Dermis microvascular lymphatic vessel endothelial cell (primary cell): Measurements from ENCODE around the gene ERBIN. TPM values are rescaled to one million over a fixed set of nuclear protein-coding genes. Genes with fewer than 3 reads are reported as not detected.
"Not testable (repeated sequence)": the region's sequence is repeated elsewhere in the genome, so short reads cannot be mapped to it uniquely, and the experiment has no call there.

Source experiments
- DNase-seq, 2 donors: peaks; one replicate each; pipeline versions ENCODE4 v3.0.0 to v3.0.0-alpha.2; 2010; ENCODE audit warnings: low read depth in 2 of 2
- total RNA-seq: library from RNA; depleted of rRNA; stranded (reverse); fragments of >200 nt; gene quantifications from 2 replicates; pipeline ENCODE4 v1.2.1, GENCODE V29; 2014

Gene ERBIN
- total RNA-seq, 1 donor from 2014 or later: 53.1 TPM

DNA sequence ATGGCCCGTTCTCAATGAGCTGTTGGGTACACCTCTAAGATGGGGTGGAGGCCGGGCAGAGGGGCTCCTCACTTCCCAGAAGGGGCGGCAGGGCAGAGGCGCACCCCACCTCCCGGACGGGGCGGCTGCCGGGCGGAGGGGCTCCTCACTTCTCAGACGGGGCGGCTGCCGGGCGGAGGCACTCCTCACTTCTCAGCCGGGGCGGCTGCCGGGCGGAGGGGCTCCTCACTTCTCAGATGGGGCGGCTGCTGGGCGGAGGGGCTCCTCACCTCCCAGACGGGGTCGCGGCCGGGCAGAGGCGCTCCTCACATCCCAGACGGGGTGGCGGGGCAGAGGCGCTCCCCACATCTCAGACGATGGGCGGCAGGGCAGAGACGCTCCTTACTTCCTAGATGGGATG lies 31.3 kb downstream of the ERBIN start:
- not testable (repeated sequence) for DNase-seq

DNA sequence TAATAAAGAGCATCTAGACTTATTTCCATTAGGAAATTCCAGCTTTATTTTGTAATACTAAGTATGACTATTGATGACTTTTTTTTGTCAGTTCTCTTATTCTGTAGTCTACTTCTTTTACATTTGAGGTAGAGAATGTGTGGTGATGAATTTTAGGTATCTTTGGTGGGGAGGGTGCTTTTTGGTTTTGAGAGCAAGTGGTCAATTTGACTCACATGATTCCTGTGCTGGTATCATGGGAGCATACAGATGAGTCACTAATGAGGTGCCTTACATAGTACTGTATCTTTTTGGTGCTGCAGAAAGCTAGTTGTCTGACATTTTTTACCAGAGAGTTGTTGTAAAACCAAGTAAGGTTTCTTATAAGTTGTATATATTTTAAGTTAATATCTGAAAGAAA lies 35.3 kb downstream of the ERBIN start:
- peak in 1 of 2 donors; percentile 24 for DNase-seq

DNA sequence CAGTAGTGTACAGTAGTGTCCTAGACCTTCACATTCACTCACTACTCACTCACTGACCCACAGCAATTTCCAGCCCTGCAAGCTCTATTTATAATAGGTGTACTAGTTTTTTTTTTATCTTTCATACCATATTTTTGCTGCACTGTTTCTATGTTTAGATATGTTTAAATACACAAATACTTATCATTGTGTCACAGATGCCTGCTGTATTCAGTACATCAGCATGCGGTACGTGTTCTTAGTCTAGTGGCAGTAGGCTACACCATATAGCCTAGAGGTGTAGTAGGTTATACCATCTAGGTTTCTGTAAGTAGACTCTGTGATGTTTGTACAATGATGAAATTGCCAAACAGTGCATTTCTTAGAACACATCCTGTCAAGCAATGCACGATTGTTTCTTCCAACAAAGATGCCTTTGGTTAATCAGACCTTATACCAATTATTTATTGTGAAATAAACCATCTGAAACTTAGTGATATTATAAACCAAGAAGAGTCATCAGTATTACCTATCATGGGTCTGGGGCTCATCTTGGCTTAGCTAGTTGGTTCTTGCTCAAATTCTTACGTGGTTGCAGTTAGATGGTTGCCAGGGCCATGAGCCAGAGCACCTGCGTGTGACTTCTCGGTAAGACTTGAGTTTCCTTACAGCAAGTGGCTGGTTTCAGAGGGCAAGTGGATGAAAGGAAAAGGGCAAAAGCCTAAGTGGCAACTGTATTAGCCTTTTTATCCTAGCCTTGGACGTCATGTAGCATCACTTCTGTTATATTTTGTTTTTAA lies 41.1 kb downstream of the ERBIN start:
- DNase-seq: no peak

DNA sequence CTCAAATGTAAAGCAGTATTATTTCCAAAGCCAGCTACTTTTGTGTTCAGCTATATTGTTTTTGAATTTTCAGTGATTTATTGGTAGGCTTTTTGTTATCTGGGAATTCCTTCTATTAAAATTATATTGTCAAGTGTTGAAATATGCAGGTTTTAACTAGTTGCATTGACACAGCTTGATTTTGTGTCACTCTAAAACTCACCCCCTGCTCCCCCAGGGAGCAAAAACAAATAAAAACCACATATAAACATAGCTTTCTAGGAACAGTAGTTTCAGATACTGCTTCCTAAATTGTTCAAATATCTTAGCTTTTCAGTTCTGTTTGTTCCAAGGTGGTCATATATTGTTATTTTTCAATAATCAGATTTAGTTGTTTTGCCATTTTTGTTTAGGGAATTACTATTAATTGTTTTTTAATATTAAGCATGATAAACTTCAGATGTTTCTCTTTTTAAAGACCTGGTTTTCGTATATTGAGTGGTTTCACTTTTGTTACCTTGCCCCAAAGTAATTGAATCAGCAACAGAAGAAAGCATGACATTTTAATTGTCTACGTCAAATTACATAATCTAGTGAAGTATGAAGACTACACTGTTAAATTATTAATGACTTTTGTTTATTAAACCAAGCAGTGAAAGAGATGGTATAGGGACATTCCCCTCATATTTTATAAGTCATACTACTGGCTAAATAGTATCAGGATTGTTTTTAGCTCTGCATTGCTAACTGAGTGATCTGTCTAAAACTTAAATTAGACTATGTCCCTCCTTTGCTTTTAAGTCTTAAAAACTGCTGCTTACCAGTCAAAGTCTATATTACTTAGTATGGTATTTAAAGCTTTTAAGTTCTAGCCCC lies 43.4 kb downstream of the ERBIN start:
- no peak for DNase-seq

DNA sequence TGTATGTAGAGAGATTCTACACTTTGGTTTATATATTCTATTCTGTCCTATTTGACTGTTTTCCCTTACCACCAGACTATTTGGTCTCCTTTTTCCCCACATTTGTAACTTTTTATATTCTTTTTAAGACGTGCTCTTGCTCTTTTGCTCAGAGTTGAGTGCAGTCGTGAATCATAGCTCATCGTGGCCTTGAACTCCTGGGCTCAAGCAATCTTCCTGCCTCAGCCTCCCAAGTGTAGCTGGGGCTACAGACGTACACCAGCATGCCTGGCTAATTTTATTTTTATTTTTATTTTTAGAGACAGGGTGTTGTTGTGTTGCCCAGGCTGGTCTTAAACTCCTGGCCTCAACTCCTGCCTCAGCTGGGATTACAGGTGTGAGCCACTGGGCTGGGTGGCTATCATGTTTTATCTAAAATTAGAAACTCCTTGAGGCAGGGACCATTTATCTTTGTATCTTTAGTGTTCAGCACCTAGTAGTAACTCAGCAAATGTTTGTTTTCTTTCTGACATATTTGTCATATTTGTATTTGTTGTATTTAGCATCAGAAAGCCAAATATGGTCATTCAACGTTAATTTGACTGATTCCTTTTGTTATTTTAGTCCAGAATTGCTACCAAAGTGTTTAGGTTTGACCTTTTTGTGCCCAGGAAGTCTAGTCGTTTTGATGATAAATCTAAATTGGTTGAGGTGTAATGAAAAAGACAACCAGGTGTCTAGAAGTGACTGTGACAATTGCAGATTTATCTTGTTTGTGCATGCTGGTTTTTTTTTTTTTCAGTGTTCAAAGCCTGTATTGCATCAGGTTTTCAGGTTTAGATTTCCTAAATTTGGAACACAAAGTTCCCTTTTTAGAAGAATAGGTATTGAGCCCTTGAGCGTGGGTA lies 44.3 kb downstream of the ERBIN start:
- no peak for DNase-seq

DNA sequence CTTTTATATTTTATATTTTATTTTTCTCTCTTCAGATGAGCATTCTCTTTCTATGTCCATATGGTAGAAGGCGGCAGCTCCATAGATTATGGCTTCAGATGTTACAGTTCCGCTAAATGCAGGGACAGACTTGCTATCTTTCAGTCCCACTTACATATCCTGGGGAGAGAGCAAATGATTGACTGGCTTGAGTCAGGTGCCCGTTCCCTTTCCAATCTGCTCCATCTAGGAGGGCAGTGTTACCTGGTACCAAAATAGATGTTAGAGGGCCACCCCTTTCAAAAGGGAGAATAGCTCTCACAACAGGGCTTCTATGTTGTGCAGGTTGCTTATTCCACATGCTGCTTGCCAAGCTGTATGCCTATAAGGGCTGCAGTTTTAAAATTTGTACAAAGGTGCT lies 45.3 kb downstream of the ERBIN start:
- DNase-seq: no peak

DNA sequence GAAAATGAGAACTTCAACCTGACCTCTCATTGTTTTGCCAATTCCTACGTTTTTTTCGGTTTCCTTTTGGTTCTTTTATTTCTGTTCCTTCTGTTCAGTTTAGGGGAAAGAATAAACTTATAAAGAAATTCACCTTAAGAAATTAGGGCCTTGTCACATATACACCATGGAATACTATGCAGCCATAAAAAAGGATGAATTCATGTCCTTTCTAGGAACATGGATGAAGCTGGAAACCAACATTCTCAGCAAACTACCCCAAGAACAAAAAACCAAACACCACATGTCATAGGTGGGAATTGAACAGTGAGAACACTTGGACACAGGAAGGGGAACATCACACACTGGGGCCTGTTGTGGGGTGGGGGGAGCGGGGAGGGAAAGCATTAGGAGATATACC lies 46.5 kb downstream of the ERBIN start:
- not testable (repeated sequence) for DNase-seq

DNA sequence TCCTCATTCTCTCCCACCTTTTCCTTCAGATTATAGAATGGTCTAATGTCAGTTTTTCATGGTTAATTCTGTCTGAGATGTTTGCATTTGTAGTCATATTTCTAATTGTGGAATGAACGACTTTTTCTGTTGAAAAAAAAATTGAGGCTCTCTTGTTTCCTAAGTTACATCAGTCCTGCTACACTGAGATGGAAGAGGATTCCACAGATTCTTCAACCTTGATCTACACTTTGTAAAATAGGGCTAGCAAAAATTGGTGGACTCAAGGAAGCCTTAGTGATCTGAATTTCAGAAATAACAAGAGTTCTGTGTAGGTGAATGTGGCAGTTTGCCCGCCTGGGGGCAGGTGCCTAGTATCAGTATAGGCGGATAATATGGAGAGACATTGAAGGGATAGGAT lies 51.9 kb downstream of the ERBIN start:
- no peak for DNase-seq

DNA sequence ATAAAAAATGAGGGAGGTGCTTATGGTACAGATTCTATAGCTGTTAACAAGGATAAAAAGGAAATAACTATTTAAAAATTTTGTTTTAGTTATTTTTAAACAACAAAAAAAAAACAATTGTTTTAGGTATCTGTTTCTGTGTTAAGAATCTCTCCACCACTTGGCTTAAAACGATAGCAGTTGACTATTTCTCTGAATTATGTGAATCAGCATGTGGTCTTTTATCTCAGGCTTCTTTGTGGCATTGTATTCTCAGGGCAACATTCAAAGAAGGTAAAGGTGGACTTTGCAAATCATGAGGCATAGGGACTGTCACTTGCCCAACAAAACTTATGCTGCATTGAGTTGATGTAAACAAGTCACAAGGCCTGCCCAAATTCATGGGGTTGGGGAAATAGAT lies 55.2 kb downstream of the ERBIN start:
- DNase-seq: no peak

DNA sequence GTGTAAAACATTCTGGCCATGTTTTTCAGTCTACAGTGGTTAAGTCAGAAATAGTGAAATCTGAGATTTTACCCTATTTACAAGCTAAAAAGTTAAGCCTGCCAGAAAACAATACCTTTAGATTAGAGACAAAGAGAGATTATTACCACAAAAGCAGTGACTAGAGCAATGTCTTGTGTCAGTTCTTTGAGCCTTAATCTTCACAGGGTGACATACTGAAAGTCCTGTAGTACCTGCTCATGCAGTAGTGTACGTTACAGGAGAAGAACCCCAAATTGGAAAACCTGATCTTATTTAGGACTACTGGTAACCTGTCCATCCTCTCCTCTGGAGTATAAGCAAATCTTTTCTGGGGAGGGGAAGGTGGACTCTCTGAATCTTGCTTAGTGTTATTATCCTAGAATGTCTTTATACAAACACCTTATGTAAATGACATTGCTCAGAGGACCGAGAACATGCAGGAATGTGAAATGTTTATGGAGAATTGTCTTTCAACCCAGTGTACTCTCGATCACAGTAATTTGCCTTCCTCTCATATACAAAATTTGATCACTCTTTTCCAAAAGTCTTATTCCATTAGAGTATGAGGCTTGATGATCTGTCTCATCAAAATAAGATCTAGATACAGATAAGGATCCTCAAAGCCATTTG lies 55.7 kb downstream of the ERBIN start:
- no peak for DNase-seq

DNA sequence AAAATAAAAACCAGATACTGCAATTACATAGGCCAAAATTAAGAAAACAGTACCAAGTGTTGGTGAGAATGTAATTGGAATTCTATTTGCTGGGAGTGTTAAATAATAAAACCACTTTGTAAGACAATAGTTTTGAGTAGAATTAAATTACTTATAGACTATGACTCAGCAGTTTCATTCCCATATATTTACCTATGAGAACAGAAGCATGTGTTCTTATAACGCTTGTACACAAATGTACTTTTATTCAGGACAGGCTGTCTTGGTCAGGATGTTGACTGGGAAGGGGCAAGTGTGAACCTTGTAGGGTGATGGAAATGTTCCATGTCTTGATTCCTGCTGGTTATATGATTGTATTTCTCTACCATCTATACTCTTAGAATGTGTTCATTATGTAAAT lies 56.3 kb downstream of the ERBIN start:
- DNase-seq: no peak

DNA sequence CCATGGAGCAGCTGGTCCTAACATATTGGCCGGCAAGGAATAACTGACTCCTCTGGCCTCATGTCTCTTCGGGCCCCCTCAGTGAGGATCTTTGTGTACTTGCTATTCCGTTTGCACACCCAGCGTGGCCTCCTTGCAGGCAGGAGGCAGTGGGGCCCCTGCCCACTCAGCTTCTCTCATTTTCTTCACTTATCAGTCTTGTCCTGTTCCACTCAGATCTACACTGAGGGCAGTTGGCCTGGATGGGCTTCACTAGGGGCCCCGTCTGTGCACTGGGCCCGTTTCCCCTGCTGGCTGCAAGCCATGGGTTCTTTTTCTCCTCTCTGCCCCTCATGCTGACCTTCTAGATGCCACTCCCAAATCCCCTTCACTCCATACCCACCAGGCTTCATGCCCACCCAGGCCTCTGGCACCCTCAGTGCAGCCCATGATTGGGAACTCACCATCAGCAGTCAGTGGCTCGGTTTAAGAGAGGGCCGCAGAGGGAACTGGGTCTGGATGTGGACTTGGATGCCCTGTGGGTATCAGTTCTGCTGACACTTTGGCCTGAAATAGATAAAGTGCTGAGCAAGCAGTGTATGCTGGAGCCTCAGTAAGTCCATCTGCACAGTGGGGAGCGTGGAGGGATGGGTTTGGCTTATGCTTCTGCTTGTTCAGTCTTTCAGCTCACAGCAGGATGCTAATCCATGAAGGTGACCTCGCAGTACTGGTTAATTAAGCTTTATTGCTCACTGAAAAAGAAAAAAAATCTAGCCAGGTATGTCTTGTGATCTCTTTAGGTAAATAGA lies 57.9 kb downstream of the ERBIN start:
- no peak for DNase-seq

DNA sequence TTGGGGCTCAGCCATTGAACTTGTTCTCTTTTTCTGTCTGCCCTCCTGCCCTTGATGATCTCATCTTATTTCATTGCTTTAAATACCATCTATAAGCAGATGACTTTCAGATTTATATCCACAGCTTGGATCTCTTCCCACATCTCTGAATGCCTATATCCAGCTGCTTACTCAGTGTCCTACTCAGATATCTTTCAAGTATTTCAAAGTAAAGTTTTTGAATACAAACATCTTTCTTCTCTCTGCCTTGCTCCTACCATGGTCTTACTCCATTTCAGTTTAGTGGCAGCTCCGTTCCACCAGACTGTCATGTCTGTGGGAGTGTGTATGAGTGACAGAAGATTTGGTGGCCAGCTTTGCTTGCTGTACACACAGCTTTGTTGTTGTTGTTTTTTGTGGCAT lies 59.7 kb downstream of the ERBIN start:
- DNase-seq: peak in 1 of 2 donors; percentile 5

DNA sequence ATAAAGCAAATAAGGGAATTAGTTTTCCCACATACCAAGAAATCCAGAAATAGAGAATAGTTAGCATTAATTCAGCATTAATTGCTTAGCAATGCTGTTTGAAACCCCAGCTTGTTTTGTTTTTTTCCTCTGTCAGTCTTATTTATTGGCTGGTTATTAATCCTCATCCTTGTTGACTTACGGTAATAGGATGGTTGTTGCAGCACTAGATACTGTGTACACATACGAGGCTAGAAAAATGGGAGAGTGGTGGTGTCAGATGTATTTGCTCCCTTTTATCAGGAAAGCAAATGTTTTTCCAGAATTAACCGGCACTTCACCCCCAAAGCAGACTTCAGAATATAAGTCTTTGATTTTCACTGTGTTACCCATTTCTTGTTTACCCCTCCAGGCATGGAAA lies 60.4 kb downstream of the ERBIN start:
- DNase-seq: no peak

DNA sequence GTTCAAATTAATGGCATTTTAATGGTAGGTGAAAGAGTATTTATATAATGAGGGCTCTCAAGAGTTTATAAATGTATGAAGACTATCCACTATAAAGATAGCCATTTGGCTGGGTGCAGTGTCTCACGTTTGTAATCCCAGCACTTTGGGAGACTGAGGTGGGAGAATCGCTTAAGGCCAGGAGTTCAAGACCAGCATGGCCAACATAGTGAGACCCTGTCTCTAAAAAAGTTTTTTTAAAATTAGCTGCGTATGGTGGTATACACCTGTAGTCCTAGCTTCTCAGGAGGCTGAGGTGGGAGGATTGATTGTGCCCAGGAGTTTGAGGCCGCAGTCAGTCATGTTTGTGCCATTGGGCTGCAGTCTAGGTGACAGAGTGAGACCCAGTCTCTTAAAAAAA lies 61.6 kb downstream of the ERBIN start:
- no peak for DNase-seq

DNA sequence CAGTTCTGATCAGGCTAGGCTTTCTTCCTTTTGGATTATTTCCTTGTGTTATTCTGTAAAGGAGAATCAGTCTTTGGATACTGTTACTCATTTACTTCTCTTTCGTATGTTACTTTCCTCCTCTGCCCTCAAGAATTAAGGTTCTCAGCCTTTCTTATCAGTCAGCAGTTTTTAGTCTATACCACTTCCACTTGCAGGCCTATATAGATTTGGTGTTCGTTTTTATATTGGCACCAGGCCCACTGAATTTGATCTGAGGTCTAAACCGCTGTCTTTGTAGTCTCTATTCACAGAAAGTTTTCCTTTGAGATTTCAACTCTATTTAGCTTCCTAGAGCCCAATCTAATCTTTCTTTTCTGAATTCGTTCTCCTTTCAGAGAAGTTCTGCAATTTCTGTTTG lies 62.8 kb downstream of the ERBIN start:
- DNase-seq: no peak

DNA sequence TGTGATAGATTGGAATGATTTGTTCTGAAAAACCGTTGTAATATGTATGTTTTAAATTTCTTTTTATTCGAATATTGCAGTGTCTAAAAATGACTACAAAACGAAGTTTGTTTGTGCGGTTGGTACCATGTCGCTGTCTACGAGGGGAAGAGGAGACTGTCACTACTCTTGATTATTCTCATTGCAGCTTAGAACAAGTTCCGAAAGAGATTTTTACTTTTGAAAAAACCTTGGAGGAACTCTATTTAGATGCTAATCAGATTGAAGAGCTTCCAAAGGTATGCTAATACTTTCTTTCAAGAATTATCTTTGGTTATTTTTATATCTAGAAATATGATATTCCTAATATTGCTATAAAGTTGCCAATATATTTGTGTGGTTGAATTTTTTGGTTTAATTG lies 66.3 kb downstream of the ERBIN start:
- no peak for DNase-seq

DNA sequence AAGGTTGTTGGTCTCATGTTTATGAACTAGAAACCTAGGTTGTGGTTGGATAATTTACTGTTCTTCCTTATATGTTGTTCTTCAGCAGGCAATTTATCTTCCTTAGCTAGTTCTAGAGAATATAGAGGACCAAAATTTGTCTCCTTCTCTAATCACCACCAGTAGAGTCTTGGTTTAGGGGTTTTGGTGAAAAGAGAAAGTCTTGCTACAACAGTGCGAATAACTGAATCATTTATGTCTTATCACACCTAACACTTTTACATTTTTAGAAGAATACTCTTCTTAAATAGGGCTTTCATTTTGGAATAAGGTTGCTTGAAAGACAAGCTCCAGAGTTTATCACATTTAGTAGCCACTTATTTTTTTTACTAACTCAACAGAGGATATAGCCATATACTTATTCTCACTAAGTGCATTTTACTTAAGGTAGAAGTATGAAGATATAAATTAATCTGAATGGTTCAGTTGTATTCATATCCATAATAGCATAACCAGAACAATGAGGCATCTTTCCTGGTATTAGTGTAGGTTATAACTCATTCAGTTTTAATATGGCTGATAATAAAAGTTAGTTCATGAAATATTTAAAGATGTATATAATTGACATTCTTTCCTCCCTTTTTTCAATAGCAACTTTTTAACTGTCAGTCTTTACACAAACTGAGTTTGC lies 67.9 kb downstream of the ERBIN start:
- no peak for DNase-seq

DNA sequence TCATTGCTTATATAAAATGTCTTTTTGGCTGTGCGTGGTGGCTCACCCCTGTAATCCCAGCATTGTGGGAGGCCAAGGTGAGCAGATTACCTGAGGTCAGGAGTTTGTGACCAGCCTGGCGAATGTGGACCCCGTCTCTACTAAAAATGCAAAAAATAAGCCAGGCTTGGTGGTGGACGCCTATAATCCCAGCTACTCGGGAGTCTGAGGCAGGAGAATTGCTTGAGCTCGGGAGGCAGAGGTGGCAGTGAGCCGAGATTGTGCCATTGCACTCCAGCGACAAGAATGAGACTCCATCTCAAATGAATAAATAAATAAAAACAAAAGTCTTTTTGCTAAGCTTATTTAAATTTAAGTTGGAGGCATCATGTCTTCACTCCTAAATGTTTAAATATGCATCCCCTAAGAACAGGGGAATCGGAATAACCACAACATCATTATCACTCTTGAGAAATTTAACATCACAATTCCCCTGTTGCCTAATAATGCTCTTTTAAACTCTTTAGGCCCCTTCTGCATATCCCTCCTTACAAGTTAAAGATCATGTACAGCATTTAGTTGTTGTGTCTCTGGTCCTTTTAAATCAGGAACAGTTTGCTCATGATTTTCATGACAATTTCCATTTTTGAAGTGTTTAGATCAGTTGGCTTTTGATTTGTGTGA lies 72.8 kb downstream of the ERBIN start:
- no peak for DNase-seq
